Left hindlimb (tissue), 1 donor: ENCODE results near the gene GPR146.

ENCODE experiments used
- DNase-seq: peaks from one replicate; pipeline ENCODE4 v3.0.0-alpha.2; 2018

The GPR146 gene

GRCh38 chr7:1045069-1046063 lies 1.0 kb downstream of the GPR146 start:
- no peak for DNase-seq

GRCh38 chr7:1046722-1047679 lies 2.7 kb downstream of the GPR146 start:
- DNase-seq, result no peak

- DNase-seq, result no peak
Measured at GRCh38 chr7:1049006-1049741, 4.8 kb downstream of the GPR146 start.

GRCh38 chr7:1049801-1050200 lies 5.5 kb downstream of the GPR146 start:
- no peak for DNase-seq

- DNase-seq, result no peak
Measured at GRCh38 chr7:1050254-1050906, 6.0 kb downstream of the GPR146 start.

- DNase-seq, result no peak
Measured at GRCh38 chr7:1050956-1051690, 6.8 kb downstream of the GPR146 start.

GRCh38 chr7:1052031-1052818 lies 7.9 kb downstream of the GPR146 start:
- DNase-seq, result no peak

- DNase-seq, result no peak
Measured at GRCh38 chr7:1053002-1053411, 8.7 kb downstream of the GPR146 start.

GRCh38 chr7:1053816-1054370 lies 9.5 kb downstream of the GPR146 start:
- no peak for DNase-seq

GRCh38 chr7:1054438-1054837 lies 10.1 kb downstream of the GPR146 start:
- DNase-seq, result no peak

- DNase-seq, result peak; percentile 83
Measured at GRCh38 chr7:1054861-1055450, 10.6 kb downstream of the GPR146 start.

GRCh38 chr7:1055491-1055955 lies 11.2 kb downstream of the GPR146 start:
- no peak for DNase-seq

- no peak for DNase-seq
Measured at GRCh38 chr7:1055956-1056784, 11.8 kb downstream of the GPR146 start.

GRCh38 chr7:1056785-1057410 lies 12.6 kb downstream of the GPR146 start:
- no peak for DNase-seq

- DNase-seq, result no peak
Measured at GRCh38 chr7:1057416-1058291, 13.3 kb downstream of the GPR146 start.

GRCh38 chr7:1058311-1058710 lies 14.0 kb downstream of the GPR146 start:
- DNase-seq, result no peak

- DNase-seq, result no peak
Measured at GRCh38 chr7:1058821-1059199, 14.5 kb downstream of the GPR146 start.
